Activated CD8-positive, alpha-beta memory T cell treated with anti-CD3 and anti-CD28 coated beads, Interleukin-2, amount 50 U/mL, for 24 hours (primary cell): ENCODE measurements around the gene CDK13.
"Not testable (repeated sequence)": the region's sequence is repeated elsewhere in the genome, so short reads cannot be mapped to it uniquely, and the experiment has no call there.

Experiments used
- DNase-seq: peaks from one replicate; pipeline ENCODE4 v3.0.0-alpha.2; 2020; ENCODE audit errors: extremely low read depth

The CDK13 gene

DNA sequence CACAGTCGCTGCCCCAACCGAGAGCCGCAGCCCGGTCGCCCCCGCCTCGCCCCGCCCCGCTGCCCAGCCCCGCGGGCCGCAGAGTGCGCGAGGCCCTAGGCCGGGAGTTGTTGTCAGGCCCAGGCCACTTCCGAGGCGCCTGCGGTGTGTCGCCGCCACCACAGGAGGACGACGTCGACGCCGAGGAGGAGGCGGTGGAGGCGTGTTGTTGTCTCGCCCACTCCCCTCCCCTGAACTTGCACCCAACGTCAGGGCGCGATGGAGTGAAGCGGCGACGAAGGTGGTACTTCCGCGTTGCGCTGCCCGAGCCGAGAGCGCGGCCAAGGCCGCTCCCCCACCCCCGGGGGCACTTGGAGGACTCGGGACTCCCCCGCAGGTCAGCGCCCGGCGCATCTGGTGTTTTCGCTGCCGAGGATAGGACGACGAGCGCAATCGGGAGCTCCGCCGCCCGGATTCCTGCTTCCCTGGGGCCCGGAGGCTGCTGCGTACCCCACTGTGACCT is at the start of gene CDK13:
CDK13 (plus strand) TSS at position 286 of the 502 bp plus-strand sequence. CDS start 386 bp downstream, outside the sequence.
- DNase-seq, result peak; percentile 64

DNA sequence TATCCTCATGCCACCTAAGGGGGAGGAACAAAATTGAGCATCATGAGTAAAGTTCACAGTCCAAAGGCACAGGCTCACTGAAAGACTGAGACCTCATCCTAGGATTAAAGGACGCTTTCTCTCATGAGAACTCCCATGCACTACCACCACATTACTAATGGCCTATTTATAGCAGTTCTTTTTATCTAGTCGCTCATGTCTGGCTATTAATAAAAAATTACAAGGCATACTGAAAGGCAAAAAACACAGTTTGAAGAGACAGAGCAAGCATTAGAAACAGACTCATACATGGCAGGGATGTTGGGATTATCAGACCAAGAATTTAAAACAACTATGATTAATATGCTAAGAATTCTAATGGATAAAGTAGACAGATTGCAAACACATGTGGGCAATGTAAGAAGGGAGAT is 46.0 kb upstream of the CDK13 start:
- DNase-seq, result no peak

- DNase-seq, result no peak
Observed at GRCh38 chr7:39908141-39908540, 41.9 kb upstream of the CDK13 start.

- DNase-seq, result no peak
Observed at GRCh38 chr7:39908973-39909372, 41.1 kb upstream of the CDK13 start.

DNA sequence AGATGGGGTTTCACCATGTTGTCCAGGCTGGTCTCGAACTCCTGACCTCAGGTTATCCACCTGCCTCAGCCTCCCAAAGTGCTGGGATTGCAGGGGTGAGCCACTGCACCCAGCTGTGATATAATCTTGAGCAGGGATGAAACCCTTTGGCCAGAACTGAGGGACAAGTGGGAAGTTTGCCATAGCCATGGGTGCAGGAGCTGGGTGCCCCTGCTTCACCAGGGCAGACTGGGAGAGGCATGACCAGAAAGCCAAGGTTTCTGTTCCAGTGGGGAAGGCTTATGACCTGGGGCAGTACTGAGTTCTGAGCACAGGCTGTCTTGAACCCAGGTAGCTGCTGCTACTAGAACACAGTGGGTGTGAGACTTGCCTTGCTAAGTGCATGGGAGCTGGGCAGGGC is 40.5 kb upstream of the CDK13 start:
- DNase-seq, result no peak

DNA sequence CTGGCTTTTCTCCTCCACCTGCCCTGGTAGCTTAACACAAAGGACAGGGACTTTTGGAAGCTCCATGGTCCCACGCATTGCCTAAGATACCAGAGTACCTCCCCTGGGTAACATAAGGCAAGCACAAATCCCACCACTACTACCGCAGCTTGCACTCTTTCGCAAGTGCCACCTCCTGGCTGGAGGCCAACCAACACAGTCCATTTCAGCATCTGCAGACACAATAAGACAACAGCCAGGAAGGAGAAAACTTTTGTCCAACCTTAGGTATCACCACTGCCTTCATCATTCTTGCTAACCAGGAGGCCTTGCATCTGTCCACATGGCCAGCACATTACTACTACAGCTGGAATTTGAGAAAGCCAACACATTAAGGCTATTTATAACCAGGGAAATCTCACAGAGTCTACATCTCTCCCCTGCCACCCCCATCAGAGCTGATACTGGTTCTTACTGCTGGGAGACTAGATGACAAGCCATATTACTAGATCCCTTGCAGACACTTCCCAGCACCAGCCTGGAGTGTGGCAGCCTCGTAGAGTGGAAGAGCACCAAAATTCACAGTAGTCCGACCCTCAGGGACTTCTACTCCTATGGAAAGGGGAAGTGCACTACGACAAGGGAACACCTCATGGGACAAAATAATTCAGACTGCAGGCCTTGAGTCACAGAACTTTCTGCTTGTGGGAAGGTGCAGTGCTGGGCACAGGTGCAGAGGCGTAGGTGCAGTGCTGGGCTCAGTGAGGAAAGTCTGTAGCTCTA is 39.8 kb upstream of the CDK13 start:
- no peak for DNase-seq

DNA sequence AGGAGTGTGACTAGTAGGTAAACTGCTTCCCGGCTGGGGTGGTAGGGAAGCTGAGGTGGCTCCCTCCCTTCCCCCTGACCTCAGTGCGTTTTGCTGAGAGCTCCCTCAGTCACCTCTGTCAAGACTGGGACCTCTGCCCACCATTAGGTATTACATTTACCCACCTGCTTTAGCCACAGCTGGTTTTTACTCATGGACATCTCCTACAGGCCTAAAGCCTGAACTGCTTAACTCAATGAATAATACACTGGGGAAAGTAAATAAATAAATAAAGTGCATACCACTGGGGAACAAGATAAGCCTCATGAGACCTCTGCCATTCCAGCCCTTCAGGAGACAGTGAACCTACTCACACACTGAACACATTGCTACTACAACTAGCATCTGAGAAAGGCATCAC is 38.9 kb upstream of the CDK13 start:
- no peak for DNase-seq

GRCh38 chr7:39915847-39916246 is 34.2 kb upstream of the CDK13 start:
- DNase-seq, result not testable (repeated sequence)

DNA sequence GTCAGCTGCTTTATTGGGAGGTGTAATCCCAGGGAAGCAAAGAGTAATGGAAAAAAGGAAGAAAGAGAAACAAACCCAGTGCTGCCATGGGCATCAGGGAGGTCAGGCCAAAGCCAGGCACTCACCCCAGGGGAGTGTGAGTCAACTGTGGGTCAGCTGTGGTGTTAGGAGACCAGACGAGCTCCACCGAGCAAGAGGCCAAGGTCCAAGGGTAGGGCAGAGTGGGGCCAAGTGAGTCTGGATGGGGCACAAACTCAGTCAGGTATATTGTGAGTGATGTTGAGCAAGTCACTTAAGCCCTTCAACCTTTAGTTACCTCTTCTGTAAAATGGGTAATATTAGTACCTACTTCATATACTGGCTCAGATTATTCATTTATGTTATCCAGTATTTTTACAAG is 30.4 kb upstream of the CDK13 start:
- no peak for DNase-seq

DNA sequence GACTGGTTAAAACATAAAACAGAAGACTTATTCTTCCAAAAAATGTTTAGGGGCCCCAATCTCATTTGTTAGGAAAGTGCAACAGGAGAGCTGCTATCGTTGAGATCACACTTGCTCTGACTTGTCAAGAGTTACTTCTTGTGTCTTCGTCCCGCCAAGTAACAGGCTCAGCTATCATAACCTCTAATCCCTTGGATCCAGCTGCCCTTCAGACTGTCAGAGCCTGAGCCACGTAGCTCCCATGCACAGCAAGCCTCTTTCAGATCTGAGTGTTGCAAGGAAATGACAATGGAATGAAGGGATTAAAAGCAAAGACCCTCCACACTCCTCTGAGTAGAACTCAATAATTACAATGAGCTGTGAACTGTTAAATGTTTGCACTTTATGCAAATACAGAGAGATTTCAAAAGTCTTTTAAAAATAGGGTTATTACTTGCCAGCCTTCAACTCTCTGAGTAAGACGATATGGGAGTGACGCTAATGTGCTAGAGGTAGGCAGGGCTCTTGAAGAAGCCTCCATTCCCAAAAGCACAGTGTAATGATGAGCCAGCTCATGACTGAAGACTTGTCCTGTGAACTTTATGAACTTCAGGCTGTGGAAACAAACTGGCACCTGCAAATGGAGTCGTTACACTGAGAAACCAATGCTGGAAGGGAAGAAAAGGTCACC is 28.4 kb upstream of the CDK13 start:
- DNase-seq, result no peak

DNA sequence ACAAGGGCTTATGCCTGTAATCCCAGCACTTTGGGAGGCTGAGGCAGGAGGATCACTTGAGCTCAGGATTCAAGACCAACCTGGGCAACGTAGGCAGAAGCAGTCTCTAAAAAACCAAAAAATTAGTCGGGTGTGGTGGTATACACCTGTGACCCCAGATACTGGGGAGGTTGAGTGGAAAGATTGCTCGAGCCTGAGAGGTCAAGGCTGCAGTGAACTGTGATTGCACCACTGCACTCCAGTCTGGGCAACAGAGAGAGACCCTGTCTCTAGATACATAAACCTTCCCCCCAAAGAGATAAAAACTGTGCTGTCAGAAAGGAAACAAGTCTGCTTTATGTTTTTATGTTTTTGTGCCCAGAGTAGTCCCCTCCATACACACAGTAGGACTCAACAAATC is 27.5 kb upstream of the CDK13 start:
- no peak for DNase-seq

GRCh38 chr7:39923091-39923490 is 27.0 kb upstream of the CDK13 start:
- DNase-seq, result no peak

DNA sequence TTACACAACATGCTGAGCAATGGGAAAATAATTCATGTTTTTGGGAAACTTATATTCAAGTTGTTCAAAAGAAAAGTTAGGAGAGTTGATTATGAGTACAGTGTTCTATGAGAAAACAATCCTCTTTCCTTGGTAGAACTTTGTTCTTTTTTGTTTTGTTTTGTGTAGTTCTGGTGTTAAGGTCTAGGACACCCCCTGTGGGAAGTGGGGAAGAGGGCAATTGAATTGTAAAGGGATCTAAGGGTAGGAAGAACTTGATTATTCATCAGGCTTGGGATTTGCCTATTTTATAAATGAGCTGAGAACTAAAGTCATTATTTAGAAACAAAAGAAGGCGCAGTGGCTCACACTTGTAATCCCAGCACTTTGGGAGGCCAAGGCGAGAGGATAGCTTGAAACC is 25.9 kb upstream of the CDK13 start:
- no peak for DNase-seq

DNA sequence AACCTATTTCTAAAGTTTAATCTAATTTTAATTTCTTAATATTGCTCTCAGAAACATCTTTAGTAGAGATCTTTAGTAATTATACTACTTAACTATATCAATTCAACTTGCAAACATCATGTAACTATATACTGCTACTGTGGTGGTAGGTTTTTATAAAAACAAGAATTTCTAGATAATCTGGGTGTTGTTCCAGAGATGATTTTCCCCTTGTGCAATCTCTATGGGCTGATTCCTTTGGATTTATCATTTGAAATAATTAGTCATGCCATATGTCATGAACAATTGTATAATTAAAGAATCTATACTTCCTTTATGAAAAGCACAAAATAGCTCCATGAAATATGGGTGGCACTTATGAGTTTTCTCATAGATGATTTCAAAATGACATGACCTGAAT is 23.9 kb upstream of the CDK13 start:
- DNase-seq, result no peak

DNA sequence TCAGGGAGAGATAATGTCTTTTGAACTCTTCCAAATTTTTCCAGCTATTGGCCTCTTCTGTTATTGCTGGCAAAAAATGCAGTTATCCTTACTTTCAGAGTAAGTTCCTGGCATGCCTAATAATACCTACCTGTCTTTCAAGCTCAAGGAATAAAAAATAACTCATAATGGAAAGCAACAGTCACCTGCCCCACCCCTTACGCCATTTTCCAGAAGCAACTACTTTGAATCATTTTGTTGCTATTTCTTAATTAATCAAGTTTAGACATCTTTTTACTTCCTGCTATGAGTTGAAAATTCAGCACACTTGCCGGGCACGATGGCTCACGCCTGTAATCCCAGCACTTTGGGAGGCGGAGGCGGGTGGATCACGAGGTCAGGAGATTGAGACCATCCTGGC is 23.0 kb upstream of the CDK13 start:
- no peak for DNase-seq

- DNase-seq, result no peak
Observed at GRCh38 chr7:39934132-39934531, 15.9 kb upstream of the CDK13 start.

GRCh38 chr7:39936761-39937160 is 13.3 kb upstream of the CDK13 start:
- DNase-seq, result no peak

GRCh38 chr7:39937366-39938153 is 12.5 kb upstream of the CDK13 start:
- DNase-seq, result no peak

GRCh38 chr7:39942883-39943282 is 7.2 kb upstream of the CDK13 start:
- no peak for DNase-seq

DNA sequence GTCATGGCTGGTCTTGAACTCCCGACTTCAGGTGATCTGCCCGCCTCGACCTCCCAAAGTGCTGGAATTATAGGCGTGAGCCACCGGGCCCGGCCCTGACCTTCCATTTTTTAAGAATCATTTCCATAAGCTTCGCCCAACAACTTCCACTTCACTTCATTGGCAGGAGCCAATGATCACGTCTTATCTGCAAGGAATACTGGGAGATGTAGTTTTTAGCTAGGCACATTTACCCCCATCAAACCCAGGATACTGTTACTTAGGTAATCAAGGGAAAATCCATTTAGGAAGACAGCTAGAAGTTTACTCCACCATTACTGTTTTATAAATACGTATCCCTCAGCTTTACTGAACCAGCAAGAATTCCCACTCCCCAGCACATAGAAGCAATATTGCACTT is 3.4 kb upstream of the CDK13 start:
- no peak for DNase-seq

DNA sequence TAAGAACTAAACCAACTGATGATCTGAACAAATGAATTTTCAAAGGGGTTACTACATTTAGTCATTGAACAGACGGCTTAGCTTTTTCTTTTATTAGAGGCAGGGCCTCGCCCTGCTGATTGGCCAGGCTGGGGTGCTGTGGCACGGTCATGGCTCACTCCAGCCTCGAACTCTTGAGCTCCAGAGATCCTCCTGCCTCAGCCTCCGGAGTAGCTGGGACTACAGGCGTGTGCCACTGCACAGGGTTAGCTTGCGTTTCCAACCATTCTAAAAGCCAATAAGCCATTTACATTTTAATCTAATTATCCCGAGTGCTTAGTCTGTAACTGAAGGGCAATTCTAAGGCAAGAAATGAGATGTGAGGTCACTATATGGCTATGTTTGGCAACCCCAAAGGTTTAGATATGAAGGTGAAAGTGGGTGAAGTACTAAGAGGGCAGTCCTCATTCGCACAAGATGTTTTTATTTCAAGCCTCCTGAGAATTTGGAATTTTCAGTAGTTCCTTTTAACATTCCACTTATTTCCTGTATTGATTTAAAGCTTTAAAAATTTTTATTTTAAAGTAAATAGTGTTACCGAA is 1.6 kb upstream of the CDK13 start:
- no peak for DNase-seq
